Activated T-helper 17 cell treated with anti-CD3 and anti-CD28 coated beads, Interleukin-2, amount 50 U/mL, for 72 hours (primary cell): Measurements from ENCODE around the gene C12orf60. TPM values are rescaled to one million over a fixed set of nuclear protein-coding genes. Genes with fewer than 3 reads are reported as not detected.
A peak's percentile ranks its signal among the peaks of the same experiment; 100 is the strongest.

ENCODE experiments used
- ATAC-seq: fragments of 150-1000 bp; cut with Tn5 transposase; replicated peaks from 2 replicates; pipeline ENCODE4 v1.10.0; 2021; ENCODE audit warnings: mild to moderate bottlenecking, moderate library complexity
- H3K27ac Mint-ChIP-seq: one replicate; pipeline ENCODE4 v1.8.0; 2022; ENCODE audit warnings: mixed read lengths
- H3K27me3 Mint-ChIP-seq: one replicate; pipeline ENCODE4 v1.8.0; 2022; ENCODE audit warnings: mixed read lengths
- H3K36me3 Mint-ChIP-seq: one replicate; pipeline ENCODE4 v1.8.0; 2022; ENCODE audit warnings: low read depth, mild to moderate bottlenecking, mixed read lengths
- H3K4me1 Mint-ChIP-seq: one replicate; pipeline ENCODE4 v1.8.0; 2022; ENCODE audit warnings: mixed read lengths
- H3K4me3 Mint-ChIP-seq: one replicate; pipeline ENCODE4 v1.8.0; 2022; ENCODE audit warnings: mild to moderate bottlenecking, mixed read lengths
- H3K9me3 Mint-ChIP-seq: one replicate; pipeline ENCODE4 v1.8.0; 2022; ENCODE audit warnings: mixed read lengths
- total RNA-seq, 2 donors: library from RNA; stranded (reverse); gene quantifications; one replicate each; pipeline ENCODE4 v1.2.3, GENCODE V29; 2022

Gene C12orf60
- total RNA-seq, 2 donors from 2014 or later, result 2.6 to 3.7 TPM

- no peaks in the 10 kb centered on the region for H3K36me3 Mint-ChIP-seq
- no peaks in the 10 kb centered on the region for H3K4me1 Mint-ChIP-seq
- ATAC-seq, result peak; percentile 64
- H3K9me3 Mint-ChIP-seq, result no peaks in the 10 kb centered on the region
- H3K27ac Mint-ChIP-seq, result no peak overlapping the region
- H3K27me3 Mint-ChIP-seq, result peaks cover 25% of the 10 kb centered on the region
- no peak overlapping the region for H3K4me3 Mint-ChIP-seq
Observed at GRCh38 chr12:14836336-14837210, 33.1 kb downstream of the C12orf60 start.

GRCh38 chr12:14839262-14839661 lies 35.8 kb downstream of the C12orf60 start:
- no peak overlapping the region for H3K4me3 Mint-ChIP-seq
- H3K4me1 Mint-ChIP-seq, result no peaks in the 10 kb centered on the region
- H3K9me3 Mint-ChIP-seq, result no peaks in the 10 kb centered on the region
- no peak overlapping the region for H3K27ac Mint-ChIP-seq
- ATAC-seq, result no peak
- no peaks in the 10 kb centered on the region for H3K36me3 Mint-ChIP-seq
- peaks cover 19% of the 10 kb centered on the region for H3K27me3 Mint-ChIP-seq

DNA sequence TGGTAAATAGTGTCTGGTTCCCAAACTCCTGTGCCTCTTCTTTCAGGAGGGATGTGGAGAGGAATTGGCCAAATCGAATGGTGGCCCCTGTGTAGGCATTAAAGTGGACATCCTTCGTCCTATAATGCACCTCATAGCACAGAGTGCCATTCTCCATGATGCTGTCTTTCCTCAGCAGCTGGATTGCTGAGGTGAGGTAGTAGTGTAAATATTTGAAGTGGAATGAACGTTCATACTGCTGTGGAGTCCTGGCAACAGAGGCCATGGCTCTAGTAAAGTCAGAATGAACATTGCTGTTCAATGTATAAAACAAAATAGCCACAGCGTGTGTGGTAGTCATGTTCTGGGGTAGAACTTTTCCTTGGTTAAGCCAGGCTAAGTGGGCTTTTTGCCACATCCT lies 37.1 kb downstream of the C12orf60 start:
- H3K27ac Mint-ChIP-seq, result no peak overlapping the region
- no peak for ATAC-seq
- peaks cover 13% of the 10 kb centered on the region for H3K27me3 Mint-ChIP-seq

DNA sequence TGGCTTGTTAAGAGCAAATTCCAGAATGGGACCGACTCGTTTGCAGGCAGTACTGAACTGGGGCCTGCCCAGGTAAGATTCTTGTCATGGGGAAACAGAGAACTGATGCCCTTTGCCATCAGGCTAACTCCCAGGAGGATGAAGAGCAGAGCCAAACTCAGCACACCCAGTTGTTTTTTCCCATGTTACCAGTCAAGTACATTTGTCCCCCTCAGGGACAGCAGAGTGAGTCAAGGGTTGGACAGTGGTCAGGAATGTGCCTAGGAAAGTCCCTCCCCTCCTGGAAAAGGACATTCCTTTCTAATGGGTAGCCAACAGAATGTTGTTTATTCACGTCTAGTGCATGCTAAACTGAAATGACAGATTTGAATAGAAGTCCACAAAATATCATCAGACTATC lies 38.3 kb downstream of the C12orf60 start:
- Mint-ChIP-seq H3K27ac (no peak overlapping the region), H3K4me3 (no peak overlapping the region), H3K27me3 (peaks cover 13% of the 10 kb centered on the region), H3K4me1 (peaks cover 5% of the 10 kb centered on the region), H3K9me3 (no peaks in the 10 kb centered on the region), H3K36me3 (no peaks in the 10 kb centered on the region)
- ATAC-seq, result no peak

More for the DNA sequence above, 37.1 kb downstream of the C12orf60 start:
- no peaks in the 10 kb centered on the region for H3K36me3 Mint-ChIP-seq
- no peaks in the 10 kb centered on the region for H3K9me3 Mint-ChIP-seq
- H3K4me1 Mint-ChIP-seq, result peaks cover 5% of the 10 kb centered on the region
- no peak overlapping the region for H3K4me3 Mint-ChIP-seq

DNA sequence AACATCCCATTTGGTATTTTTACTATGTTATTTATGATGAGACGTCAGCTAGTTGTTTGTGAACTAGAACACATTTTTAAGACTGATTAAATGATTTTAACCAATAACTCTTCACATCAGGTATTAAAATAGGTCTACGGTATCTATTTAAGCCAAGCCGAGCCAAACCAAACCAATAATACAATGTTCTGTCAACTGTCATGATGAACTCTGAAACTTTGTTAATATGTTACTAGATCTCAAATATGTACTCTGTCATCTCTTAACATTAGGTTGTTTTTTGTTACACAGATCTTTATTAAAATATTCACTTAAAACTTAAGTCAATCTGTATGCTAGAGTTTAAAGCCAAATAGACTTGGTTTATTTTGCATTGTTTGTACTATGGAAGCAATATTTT lies 38.8 kb downstream of the C12orf60 start:
- Mint-ChIP-seq H3K27me3 (peaks cover 13% of the 10 kb centered on the region), H3K4me1 (peaks cover 5% of the 10 kb centered on the region), H3K9me3 (no peaks in the 10 kb centered on the region), H3K4me3 (no peak overlapping the region), H3K36me3 (no peaks in the 10 kb centered on the region), H3K27ac (no peak overlapping the region)
- ATAC-seq, result no peak

DNA sequence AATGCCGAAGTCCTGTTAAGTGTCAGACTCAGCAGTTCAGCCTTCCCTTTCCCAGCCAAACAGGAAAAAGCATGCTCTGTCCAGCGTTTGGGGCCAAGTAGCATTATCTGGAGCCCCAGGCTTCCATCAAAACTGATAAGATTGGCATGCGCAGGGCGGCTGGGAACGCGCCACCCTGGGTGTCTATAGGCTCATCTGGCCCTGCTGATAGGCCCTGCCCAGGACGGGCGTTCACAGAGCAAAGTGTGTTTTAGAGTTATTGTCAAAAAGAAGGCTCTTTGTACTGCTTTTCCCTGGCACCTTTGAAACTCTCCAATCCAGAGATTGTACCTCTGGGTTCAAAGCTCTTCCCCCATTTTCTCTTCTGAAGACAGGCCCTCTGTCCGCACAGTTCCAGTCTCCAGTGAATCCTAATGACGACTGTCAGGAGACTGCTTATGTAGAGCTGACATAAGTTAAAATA lies 40.0 kb downstream of the C12orf60 start, which contains the start of gene ART4:
ART4 (minus strand) TSS at position 102 of the 463 bp plus-strand sequence. CDS start 413 bp downstream, outside the sequence.
- no peaks in the 10 kb centered on the region for H3K9me3 Mint-ChIP-seq
- peaks cover 13% of the 10 kb centered on the region for H3K27me3 Mint-ChIP-seq
- ATAC-seq, result no peak
- H3K36me3 Mint-ChIP-seq, result no peaks in the 10 kb centered on the region
- no peak within 1 kb of the TSS for H3K27ac Mint-ChIP-seq
- H3K4me3 Mint-ChIP-seq, result no peak within 1 kb of the TSS
- peaks cover 5% of the 10 kb centered on the region for H3K4me1 Mint-ChIP-seq

DNA sequence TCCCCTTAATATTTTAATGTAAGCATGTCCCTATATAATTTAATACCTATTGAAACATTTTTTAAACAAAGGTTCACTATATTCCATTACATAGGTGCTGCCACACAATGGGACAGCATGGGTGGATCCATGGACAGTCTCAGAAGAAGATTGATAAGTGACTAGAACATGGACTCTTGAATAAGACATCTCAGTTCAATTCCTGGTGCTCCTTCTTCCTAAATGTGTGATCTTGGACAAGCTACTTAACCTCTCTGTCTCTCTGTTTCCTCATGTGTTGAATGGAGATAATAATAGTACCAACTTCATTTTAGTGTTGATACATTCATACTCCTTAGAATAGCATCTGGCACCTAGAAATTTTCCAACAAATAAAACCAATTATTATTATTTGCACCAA lies 40.9 kb downstream of the C12orf60 start:
- peaks cover 8% of the 10 kb centered on the region for H3K27me3 Mint-ChIP-seq
- no peak overlapping the region for H3K27ac Mint-ChIP-seq
- peaks cover 5% of the 10 kb centered on the region for H3K4me1 Mint-ChIP-seq
- ATAC-seq, result no peak
- no peaks in the 10 kb centered on the region for H3K9me3 Mint-ChIP-seq
- no peak overlapping the region for H3K4me3 Mint-ChIP-seq
- H3K36me3 Mint-ChIP-seq, result no peaks in the 10 kb centered on the region

DNA sequence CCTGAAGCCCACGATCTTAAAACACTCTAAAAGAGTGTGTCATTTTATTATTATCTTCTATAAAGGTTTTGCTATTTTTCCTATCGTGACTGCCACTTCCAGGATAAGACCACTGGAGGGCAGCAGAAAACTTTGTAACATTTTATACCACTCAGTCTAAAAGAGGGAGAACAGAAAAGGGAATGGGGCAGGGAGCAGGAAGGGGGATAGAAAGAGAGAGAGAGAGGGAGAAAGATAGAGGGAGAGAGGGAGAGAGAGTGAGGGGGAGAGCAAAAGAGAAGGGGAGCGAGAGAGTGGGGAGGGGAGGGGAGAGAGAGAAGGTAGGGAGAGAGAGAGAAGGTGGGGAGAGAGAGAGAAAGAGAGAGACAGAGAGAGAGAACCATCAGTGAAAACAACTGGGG lies 41.9 kb downstream of the C12orf60 start:
- Mint-ChIP-seq H3K4me1 (peaks cover 5% of the 10 kb centered on the region), H3K36me3 (no peaks in the 10 kb centered on the region), H3K27ac (peak overlapping the region; percentile 29), H3K9me3 (no peaks in the 10 kb centered on the region), H3K27me3 (no peaks in the 10 kb centered on the region), H3K4me3 (peak overlapping the region; percentile 2)
- peak; percentile 60 for ATAC-seq

DNA sequence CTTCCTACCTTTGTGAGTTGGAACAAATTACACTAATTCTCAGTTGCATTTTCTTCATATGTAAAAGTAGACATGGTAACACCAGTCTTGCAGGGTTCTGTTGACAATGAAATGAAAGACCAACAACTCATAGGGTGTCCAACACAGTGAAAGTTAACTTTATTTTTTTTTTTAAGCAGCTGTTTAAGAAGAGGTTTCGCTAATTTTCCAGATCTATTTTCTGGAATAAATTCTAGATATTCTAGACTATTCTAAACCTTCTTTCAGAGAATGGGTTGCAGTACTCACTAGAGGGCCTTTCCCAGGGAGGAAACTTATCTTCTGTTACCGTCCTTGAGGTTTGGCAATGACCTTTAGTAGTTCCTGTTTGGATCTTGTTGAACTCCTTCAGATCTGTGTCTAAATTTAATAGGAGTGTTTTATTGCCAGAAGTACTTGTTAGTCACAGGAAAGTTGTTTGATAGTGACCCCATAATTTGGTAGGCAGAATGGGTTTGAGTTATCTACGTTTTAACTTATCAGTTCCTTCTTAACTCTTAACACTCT lies 42.6 kb downstream of the C12orf60 start:
- Mint-ChIP-seq H3K9me3 (no peaks in the 10 kb centered on the region), H3K27ac (no peak overlapping the region), H3K27me3 (no peaks in the 10 kb centered on the region), H3K4me1 (peaks cover 5% of the 10 kb centered on the region), H3K4me3 (no peak overlapping the region), H3K36me3 (no peaks in the 10 kb centered on the region)
- no peak for ATAC-seq

DNA sequence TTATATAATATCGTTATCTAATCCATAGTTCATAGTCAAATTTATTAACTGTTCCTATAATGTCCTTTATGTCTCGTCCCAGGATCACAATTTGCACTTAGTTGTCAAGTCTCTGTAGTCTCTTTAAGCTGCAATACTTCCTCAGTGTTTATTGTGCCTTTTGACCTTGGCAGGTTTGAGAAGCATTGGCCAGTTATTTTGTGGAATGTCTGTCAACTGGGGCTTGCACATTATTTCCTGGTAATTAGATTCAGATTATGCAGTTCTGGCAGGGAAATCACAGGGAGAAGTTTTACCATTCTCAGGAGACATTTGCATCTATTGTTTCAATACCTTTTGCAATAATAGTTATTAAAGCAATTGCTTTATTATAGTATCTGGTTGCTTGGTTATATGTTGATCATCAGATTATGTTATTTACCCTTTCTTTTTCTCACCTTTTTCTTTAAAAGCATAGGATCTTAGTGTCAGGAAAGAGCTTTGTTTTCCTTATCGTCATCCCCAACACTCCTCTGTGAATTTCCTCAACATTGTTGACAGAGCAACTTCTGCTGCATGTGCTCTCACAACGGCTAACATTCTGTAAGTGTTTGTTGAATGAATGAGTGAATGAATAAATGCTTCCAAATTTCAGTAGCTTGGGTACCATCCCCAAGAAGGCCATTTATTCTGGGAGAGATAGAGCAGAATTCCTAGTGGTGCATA lies 43.6 kb downstream of the C12orf60 start:
- H3K27ac Mint-ChIP-seq, result no peak overlapping the region
- H3K36me3 Mint-ChIP-seq, result no peaks in the 10 kb centered on the region

DNA sequence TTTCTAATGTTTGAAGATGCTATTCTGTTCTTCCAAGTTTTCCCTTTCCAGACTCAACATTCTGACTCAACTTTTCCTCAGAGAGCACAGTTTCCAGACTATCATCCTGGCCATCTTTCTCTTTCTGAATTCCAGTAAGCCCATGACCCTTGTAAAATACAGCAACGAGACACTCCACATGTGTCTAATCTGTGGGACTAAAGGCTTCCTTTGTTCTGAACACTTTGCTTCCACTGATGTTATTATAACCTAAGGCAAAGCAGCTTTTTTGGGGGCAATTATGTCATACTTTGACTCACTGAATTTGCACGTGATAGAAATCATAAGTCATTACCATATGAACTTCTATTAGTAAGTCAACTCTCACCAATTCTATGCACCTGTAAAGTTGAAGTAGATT lies 46.2 kb downstream of the C12orf60 start:
- no peak for ATAC-seq
- Mint-ChIP-seq H3K4me3 (no peak overlapping the region), H3K27me3 (no peaks in the 10 kb centered on the region), H3K36me3 (no peaks in the 10 kb centered on the region), H3K27ac (no peak overlapping the region), H3K9me3 (no peaks in the 10 kb centered on the region), H3K4me1 (peaks cover 5% of the 10 kb centered on the region)

More for the DNA sequence above, 43.6 kb downstream of the C12orf60 start:
- no peak for ATAC-seq
- no peak overlapping the region for H3K4me3 Mint-ChIP-seq
- H3K27me3 Mint-ChIP-seq, result no peaks in the 10 kb centered on the region
- H3K9me3 Mint-ChIP-seq, result no peaks in the 10 kb centered on the region
- H3K4me1 Mint-ChIP-seq, result peaks cover 5% of the 10 kb centered on the region

DNA sequence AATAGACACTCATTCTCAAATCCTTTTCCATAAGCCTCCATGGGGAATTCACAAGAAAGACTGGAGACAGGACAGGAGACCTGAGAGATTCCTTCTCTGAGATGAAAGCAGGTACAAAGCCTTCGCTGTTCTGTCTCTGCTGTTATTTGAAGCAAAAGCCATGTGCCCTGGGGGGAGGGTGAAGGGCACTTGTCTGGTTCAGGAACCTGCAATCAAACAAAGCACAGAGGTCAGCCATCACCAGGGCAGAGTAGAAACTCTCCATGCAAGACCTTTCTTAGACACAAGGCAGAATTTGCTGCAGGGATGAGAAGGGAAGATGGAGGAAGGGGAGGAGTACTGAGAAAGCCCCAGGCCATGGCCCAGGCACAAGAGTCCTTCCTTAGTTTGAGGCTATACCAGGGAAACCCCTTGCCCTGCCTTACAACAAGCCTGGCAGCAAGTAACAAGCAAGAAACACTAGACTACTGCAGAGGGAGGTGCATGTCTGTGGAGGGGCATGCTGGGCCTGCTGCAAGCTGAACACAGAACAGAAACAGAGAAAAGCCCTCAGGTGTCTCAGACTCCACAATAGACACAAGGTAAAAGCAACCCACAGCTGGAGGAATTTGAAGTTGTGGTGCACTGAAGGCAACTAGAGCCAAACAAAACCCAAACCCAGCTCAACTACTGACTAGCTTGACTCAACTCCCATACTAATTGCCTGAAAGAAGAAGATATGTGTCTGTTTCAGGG lies 47.6 kb downstream of the C12orf60 start:
- ATAC-seq, result no peak
- Mint-ChIP-seq H3K36me3 (no peaks in the 10 kb centered on the region), H3K27ac (no peak overlapping the region), H3K4me3 (no peak overlapping the region), H3K4me1 (no peaks in the 10 kb centered on the region), H3K27me3 (no peaks in the 10 kb centered on the region), H3K9me3 (no peaks in the 10 kb centered on the region)

DNA sequence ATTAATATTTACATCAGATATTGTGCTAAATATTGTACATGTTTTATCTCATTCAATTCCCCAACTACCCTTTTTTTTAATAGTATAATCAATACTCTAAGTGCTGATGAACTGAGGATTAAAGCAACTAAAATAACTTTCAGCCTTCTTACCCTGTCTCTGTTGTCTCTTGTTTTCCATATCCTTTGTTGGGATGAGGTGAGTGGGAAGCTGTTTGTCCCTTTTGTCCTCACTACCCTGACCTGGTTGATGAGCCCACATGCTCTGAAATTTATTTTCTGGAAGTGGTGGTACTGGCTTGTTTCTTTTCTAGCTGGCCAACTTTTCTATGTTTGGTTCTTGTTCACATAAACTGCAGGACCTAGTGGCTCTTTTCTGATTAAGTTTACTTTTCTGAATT lies 49.4 kb downstream of the C12orf60 start:
- no peak for ATAC-seq
- H3K27ac Mint-ChIP-seq, result peak overlapping the region; percentile 23
- H3K4me1 Mint-ChIP-seq, result no peaks in the 10 kb centered on the region
- no peak overlapping the region for H3K4me3 Mint-ChIP-seq
- H3K36me3 Mint-ChIP-seq, result no peaks in the 10 kb centered on the region
- H3K27me3 Mint-ChIP-seq, result no peaks in the 10 kb centered on the region
- no peaks in the 10 kb centered on the region for H3K9me3 Mint-ChIP-seq

GRCh38 chr12:14853961-14854360 lies 50.5 kb downstream of the C12orf60 start:
- no peak overlapping the region for H3K27ac Mint-ChIP-seq
- H3K36me3 Mint-ChIP-seq, result no peaks in the 10 kb centered on the region
- no peak for ATAC-seq
- no peaks in the 10 kb centered on the region for H3K27me3 Mint-ChIP-seq
- H3K4me1 Mint-ChIP-seq, result no peaks in the 10 kb centered on the region
- H3K4me3 Mint-ChIP-seq, result no peak overlapping the region
- no peaks in the 10 kb centered on the region for H3K9me3 Mint-ChIP-seq
